DND-41 (cell line): Measurements from ENCODE around the gene JAZF1.

Experiments
- ATAC-seq: fragments of 200-7000 bp; cut with Tn5 transposase; 3 replicates; pipeline ENCODE4 v1.9.1; 2021; ENCODE audit warnings: low read depth; ENCODE audit not compliant: insufficient read depth
- DNase-seq: peaks from one replicate; pipeline ENCODE4 v3.0.0-alpha.2; 2020
- H2AFZ ChIP-seq: 2 replicates; pipeline ENCODE4 v1.6.0; 2012; ENCODE audit warnings: low read depth, low read length
- H3K27ac ChIP-seq: 2 replicates; pipeline ENCODE4 v1.5.1; 2012; ENCODE audit warnings: low read length, inconsistent platforms
- H3K27me3 ChIP-seq: fragments of 200-600 bp; sonication (generic); 2 replicates; pipeline ENCODE4 v1.6.0; 2012; ENCODE audit warnings: low read length, mild to moderate bottlenecking, inconsistent platforms; ENCODE audit not compliant: insufficient read depth, poor library complexity
- H3K36me3 ChIP-seq: 2 replicates; pipeline ENCODE4 v1.5.1; 2012; ENCODE audit warnings: low read length, inconsistent platforms; ENCODE audit not compliant: insufficient read depth
- H3K4me1 ChIP-seq: 2 replicates; pipeline ENCODE4 v1.5.1; 2012; ENCODE audit warnings: mild to moderate bottlenecking, low read length; ENCODE audit not compliant: insufficient read depth
- H3K4me2 ChIP-seq: 2 replicates; pipeline ENCODE4 v1.6.0; 2012; ENCODE audit warnings: mild to moderate bottlenecking, moderate library complexity, low read length, inconsistent platforms; ENCODE audit not compliant: insufficient read depth
- H3K4me3 ChIP-seq, 2 experiments: fragments of 200-600 bp in 1 of 2; shearing (Covaris generic) in 1 of 2; 2 replicates each; pipeline ENCODE4 v1.5.1; 2012 to 2016; ENCODE audit warnings: inconsistent platforms in 2 of 2, low read length in 2 of 2, mild to moderate bottlenecking in 2 of 2, low read depth in 1 of 2, moderate library complexity in 1 of 2
- H3K79me2 ChIP-seq: 2 replicates; pipeline ENCODE4 v1.6.0; 2012; ENCODE audit warnings: low read length, inconsistent platforms; ENCODE audit not compliant: insufficient read depth
- H3K9ac ChIP-seq: 2 replicates; pipeline ENCODE4 v1.6.0; 2012; ENCODE audit warnings: low read depth, mild to moderate bottlenecking, inconsistent platforms, low read length, moderate library complexity
- H3K9me3 ChIP-seq: 2 replicates; pipeline ENCODE4 v1.5.1; 2012; ENCODE audit warnings: low read length, moderate library complexity, mild to moderate bottlenecking, inconsistent platforms; ENCODE audit not compliant: insufficient read depth, severe bottlenecking
- H4K20me1 ChIP-seq: 2 replicates; pipeline ENCODE4 v1.6.0; 2012; ENCODE audit warnings: low read length; ENCODE audit not compliant: insufficient read depth
- EZH2 ChIP-seq: IDR thresholded peaks from 3 replicates; pipeline ENCODE4 v1.6.1; 2012; ENCODE audit warnings: borderline replicate concordance, low read depth, mild to moderate bottlenecking, moderate library complexity, low read length, inconsistent platforms; ENCODE audit not compliant: severe bottlenecking
- TF ChIP-seq, protein P1 (sequence below): IDR thresholded peaks from 2 replicates; pipeline ENCODE4 v1.5.1; 2012; ENCODE audit warnings: borderline replicate concordance, low read length, moderate library complexity, mild to moderate bottlenecking; ENCODE audit not compliant: poor library complexity, severe bottlenecking; ENCODE audit errors: extremely low read depth

JAZF1 gene

DNA sequence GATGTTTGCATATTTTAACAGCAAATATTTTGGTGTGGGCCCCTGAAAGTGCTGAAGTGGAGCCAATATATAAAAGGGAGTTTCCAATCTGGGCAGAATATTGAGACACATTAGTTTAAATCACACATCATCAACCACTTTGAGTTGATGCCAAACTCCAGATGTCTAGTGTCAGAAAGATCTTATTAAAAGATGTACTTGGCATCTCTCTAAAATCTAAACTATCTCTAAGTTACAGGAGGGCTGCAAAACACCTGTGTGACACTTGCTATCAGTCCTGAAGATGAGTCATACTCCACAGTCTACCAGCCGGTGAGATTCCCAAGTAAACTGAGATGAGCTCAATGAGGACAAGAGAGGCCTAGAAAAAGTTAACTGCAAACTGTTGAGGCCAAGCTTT is 11.4 kb downstream of the JAZF1 start:
- no peak overlapping the region for H3K27ac ChIP-seq
- no peak overlapping the region for H2AFZ ChIP-seq
- no peak for DNase-seq
- no peak overlapping the region for H3K9ac ChIP-seq
- no peaks in the 10 kb centered on the region for H3K36me3 ChIP-seq
- no peaks in the 10 kb centered on the region for H3K27me3 ChIP-seq
- no peaks in the 10 kb centered on the region for H3K9me3 ChIP-seq
- H3K4me3 ChIP-seq, result no peak overlapping the region
- no peak for ATAC-seq
- H3K4me2 ChIP-seq, result no peak overlapping the region
- no peaks in the 10 kb centered on the region for H3K4me1 ChIP-seq
- no peaks in the 10 kb centered on the region for H3K79me2 ChIP-seq
- no peaks in the 10 kb centered on the region for H4K20me1 ChIP-seq
- no peak for TF ChIP-seq EZH2
- TF ChIP-seq, protein P1, sequence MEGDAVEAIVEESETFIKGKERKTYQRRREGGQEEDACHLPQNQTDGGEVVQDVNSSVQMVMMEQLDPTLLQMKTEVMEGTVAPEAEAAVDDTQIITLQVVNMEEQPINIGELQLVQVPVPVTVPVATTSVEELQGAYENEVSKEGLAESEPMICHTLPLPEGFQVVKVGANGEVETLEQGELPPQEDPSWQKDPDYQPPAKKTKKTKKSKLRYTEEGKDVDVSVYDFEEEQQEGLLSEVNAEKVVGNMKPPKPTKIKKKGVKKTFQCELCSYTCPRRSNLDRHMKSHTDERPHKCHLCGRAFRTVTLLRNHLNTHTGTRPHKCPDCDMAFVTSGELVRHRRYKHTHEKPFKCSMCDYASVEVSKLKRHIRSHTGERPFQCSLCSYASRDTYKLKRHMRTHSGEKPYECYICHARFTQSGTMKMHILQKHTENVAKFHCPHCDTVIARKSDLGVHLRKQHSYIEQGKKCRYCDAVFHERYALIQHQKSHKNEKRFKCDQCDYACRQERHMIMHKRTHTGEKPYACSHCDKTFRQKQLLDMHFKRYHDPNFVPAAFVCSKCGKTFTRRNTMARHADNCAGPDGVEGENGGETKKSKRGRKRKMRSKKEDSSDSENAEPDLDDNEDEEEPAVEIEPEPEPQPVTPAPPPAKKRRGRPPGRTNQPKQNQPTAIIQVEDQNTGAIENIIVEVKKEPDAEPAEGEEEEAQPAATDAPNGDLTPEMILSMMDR, result no peak

DNA sequence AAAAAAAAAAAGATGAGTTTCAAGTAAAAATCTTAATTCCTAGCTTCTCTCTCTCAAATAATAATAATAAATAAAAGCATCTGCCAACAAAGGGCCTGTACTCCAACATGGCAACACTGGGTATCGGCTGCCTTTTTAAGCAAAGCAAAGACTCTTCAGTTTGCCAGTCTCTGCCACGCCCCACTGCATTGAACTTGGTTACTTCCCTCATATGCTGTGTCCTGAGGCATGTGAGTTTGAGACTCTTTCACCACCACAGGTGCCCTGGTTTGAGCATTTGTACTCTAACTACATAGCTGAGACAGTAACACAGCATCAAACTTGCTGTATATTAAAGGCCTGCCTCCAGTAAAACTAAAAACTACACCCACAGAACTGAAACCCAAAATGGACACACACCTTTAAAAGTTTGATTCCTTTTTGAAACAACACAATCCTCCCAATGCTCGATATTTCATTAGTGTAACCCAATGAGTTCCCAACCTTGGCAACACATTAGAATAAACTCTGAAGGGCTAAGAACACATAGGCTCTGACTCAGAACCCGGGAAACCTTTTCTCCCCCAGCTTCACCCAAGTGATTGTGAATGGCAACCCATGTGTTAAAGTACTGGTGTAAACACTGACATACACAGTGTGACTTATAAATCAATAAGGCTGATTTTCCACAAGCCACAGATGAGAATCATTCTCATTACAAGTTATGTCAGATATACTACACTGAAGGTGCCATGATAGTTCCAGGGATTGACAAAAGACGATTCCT is 12.0 kb downstream of the JAZF1 start:
- Histone ChIP-seq H2AFZ (no peak overlapping the region), H3K27me3 (no peaks in the 10 kb centered on the region), H3K27ac (no peak overlapping the region), H4K20me1 (no peaks in the 10 kb centered on the region), H3K4me3 (no peak overlapping the region), H3K4me2 (no peak overlapping the region), H3K9ac (no peak overlapping the region), H3K79me2 (no peaks in the 10 kb centered on the region), H3K4me1 (no peaks in the 10 kb centered on the region), H3K9me3 (no peaks in the 10 kb centered on the region), H3K36me3 (no peaks in the 10 kb centered on the region)
- TF ChIP-seq EZH2, result no peak
- TF ChIP-seq, protein P1, result no peak
- ATAC-seq (no peak), DNase-seq (no peak)

DNA sequence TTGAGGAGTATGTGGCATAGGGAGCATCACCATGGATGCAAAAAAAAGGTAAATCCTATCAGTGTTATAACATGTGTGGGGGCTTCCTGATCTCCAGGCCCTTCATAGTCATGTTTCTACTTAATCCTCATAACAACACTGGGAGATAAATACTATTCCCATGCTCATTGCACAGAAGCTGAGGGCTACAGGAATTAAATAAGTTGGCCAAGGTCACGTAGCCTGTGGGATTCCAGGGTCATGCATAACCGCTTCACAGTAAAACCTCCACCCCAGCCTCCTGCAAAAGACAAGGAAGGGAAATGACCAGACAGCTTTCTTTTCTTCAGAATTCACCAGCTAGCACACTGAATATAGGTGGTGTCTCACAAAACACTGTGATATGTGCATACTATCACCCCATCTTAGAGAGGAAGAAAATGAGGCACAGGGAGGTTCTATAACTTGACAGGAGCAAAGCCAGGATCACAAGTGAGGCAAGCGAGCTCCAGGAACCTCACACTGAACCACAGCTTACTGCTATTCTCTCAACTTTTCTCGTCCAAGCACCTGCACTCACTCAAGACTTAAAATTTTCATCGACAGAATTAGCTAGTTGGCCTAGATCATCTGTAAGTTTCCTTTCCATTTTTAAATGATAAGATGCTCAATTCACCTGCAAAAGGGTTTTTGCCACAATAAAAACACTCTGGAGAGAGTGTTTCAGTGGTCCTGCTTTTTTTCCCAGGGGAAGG is 13.4 kb downstream of the JAZF1 start:
- Histone ChIP-seq H3K27ac (no peak overlapping the region), H3K4me2 (no peak overlapping the region), H3K9ac (no peak overlapping the region), H3K9me3 (no peaks in the 10 kb centered on the region), H3K4me1 (no peaks in the 10 kb centered on the region), H3K79me2 (no peaks in the 10 kb centered on the region), H3K4me3 (no peak overlapping the region), H2AFZ (no peak overlapping the region), H3K36me3 (no peaks in the 10 kb centered on the region), H3K27me3 (no peaks in the 10 kb centered on the region), H4K20me1 (no peaks in the 10 kb centered on the region)
- no peak for TF ChIP-seq EZH2
- TF ChIP-seq, protein P1, result no peak
- no peak for ATAC-seq
- no peak for DNase-seq
